H9 (cell line): Measurements from ENCODE around the gene CCDC122. TPM values are rescaled to one million over a fixed set of nuclear protein-coding genes. Genes with fewer than 3 reads are reported as not detected.

Experiments
- DNase-seq: peaks from one replicate; pipeline ENCODE4 v3.0.0-alpha.2; 2017
- H2AFZ ChIP-seq: one replicate; pipeline ENCODE4 v1.6.1; 2013; ENCODE audit warnings: mild to moderate bottlenecking, low read length, control low read depth, moderate library complexity
- H2AK5ac ChIP-seq: 2 replicates; pipeline ENCODE4 v1.6.1; 2013; ENCODE audit warnings: low read length, control low read depth, mixed read lengths; ENCODE audit not compliant: insufficient read length
- H2BK120ac ChIP-seq: one replicate; pipeline ENCODE4 v1.6.1; 2013; ENCODE audit warnings: low read depth, mild to moderate bottlenecking, low read length, control low read depth, inconsistent platforms; ENCODE audit not compliant: poor library complexity, severe bottlenecking
- H2BK12ac ChIP-seq: 2 replicates; pipeline ENCODE4 v1.6.1; 2013; ENCODE audit warnings: low read length, control low read depth, mixed read lengths, low read depth; ENCODE audit not compliant: insufficient read length
- H2BK15ac ChIP-seq: 2 replicates; pipeline ENCODE4 v1.6.1; 2013; ENCODE audit warnings: low read depth, low read length, control low read depth
- H2BK20ac ChIP-seq: one replicate; pipeline ENCODE4 v1.6.1; 2013; ENCODE audit warnings: low read depth, mild to moderate bottlenecking, low read length, control low read depth, inconsistent platforms; ENCODE audit not compliant: poor library complexity, severe bottlenecking
- H2BK5ac ChIP-seq: 2 replicates; pipeline ENCODE4 v1.6.1; 2013; ENCODE audit warnings: low read length, control low read depth, mixed read lengths; ENCODE audit not compliant: insufficient read length
- H3K14ac ChIP-seq: 2 replicates; pipeline ENCODE4 v1.6.1; 2013; ENCODE audit warnings: low read length, control low read depth; ENCODE audit not compliant: insufficient read depth
- H3K18ac ChIP-seq: 2 replicates; pipeline ENCODE4 v1.6.1; 2013; ENCODE audit warnings: low read depth, mild to moderate bottlenecking, mixed read lengths, low read length, control low read depth; ENCODE audit not compliant: insufficient read length
- H3K23ac ChIP-seq: 2 replicates; pipeline ENCODE4 v1.6.1; 2013; ENCODE audit warnings: low read length, control low read depth, mixed read lengths, low read depth; ENCODE audit not compliant: insufficient read length
- H3K23me2 ChIP-seq: 2 replicates; pipeline ENCODE4 v1.6.1; 2013; ENCODE audit warnings: low read depth, mild to moderate bottlenecking, mixed read lengths, low read length, control low read depth; ENCODE audit not compliant: insufficient read length, poor library complexity, severe bottlenecking
- H3K27ac ChIP-seq: 2 replicates; pipeline ENCODE4 v1.5.1; 2013; ENCODE audit warnings: low read length, control low read depth, mixed read lengths, low read depth; ENCODE audit not compliant: insufficient read length
- H3K27me3 ChIP-seq: 2 replicates; pipeline ENCODE4 v1.6.1; 2013; ENCODE audit warnings: low read length, control low read depth, inconsistent platforms; ENCODE audit not compliant: insufficient read depth
- H3K4ac ChIP-seq: 2 replicates; pipeline ENCODE4 v1.6.1; 2013; ENCODE audit warnings: low read depth, mild to moderate bottlenecking, control low read depth, inconsistent platforms, low read length, moderate library complexity
- H3K4me1 ChIP-seq: 2 replicates; pipeline ENCODE4 v1.6.1; 2013; ENCODE audit warnings: low read length, control low read depth, inconsistent platforms; ENCODE audit not compliant: insufficient read depth
- H3K4me2 ChIP-seq: 2 replicates; pipeline ENCODE4 v1.6.1; 2013; ENCODE audit warnings: low read length, control low read depth, mixed read lengths; ENCODE audit not compliant: insufficient read length, insufficient read depth
- H3K56ac ChIP-seq: 2 replicates; pipeline ENCODE4 v1.6.1; 2013; ENCODE audit warnings: low read depth, mild to moderate bottlenecking, mixed read lengths, low read length, control low read depth; ENCODE audit not compliant: insufficient read length
- H3K79me1 ChIP-seq: 2 replicates; pipeline ENCODE4 v1.6.1; 2013; ENCODE audit warnings: low read depth, mild to moderate bottlenecking, moderate library complexity, low read length, control low read depth, inconsistent platforms; ENCODE audit not compliant: insufficient read depth, poor library complexity, severe bottlenecking
- H3K79me2 ChIP-seq: 2 replicates; pipeline ENCODE4 v1.6.1; 2013; ENCODE audit warnings: low read length, control low read depth, inconsistent platforms; ENCODE audit not compliant: insufficient read depth
- H3K9ac ChIP-seq: 2 replicates; pipeline ENCODE4 v1.6.1; 2013; ENCODE audit warnings: low read length, control low read depth, mixed read lengths; ENCODE audit not compliant: insufficient read length; ENCODE audit errors: extremely low read depth
- H3K9me3 ChIP-seq: one replicate; pipeline ENCODE4 v1.6.1; 2013; ENCODE audit warnings: low read depth, low read length, inconsistent platforms; ENCODE audit not compliant: control insufficient read depth
- H3T11ph ChIP-seq: one replicate; pipeline ENCODE4 v1.6.1; 2013; ENCODE audit warnings: mild to moderate bottlenecking, low read length, control low read depth, inconsistent platforms
- H4K20me1 ChIP-seq: one replicate; pipeline ENCODE4 v1.6.1; 2013; ENCODE audit not compliant: control insufficient read depth, insufficient read length, insufficient read depth
- H4K5ac ChIP-seq: 2 replicates; pipeline ENCODE4 v1.6.1; 2013; ENCODE audit warnings: low read depth, mild to moderate bottlenecking, mixed read lengths, low read length, control low read depth; ENCODE audit not compliant: insufficient read length
- H4K8ac ChIP-seq: replicated peaks from 2 replicates; pipeline ENCODE4 v1.6.1; 2013; ENCODE audit warnings: low read length, control low read depth, mixed read lengths, low read depth; ENCODE audit not compliant: insufficient read length
- H4K91ac ChIP-seq: 2 replicates; pipeline ENCODE4 v1.6.1; 2013; ENCODE audit warnings: low read depth, mild to moderate bottlenecking, moderate library complexity, mixed read lengths, low read length, control low read depth; ENCODE audit not compliant: insufficient read length
- H3K27ac Mint-ChIP-seq, 3 experiments: 2 replicates in 2 of 3; 3 replicates in 1 of 3; pipeline ENCODE4 v1.8.0; 2020 to 2021; ENCODE audit warnings: mixed read lengths in 3 of 3, mild to moderate bottlenecking in 1 of 3, moderate library complexity in 1 of 3
- H3K27me3 Mint-ChIP-seq: 2 replicates; pipeline ENCODE4 v1.8.0; 2021; ENCODE audit warnings: low read depth, mild to moderate bottlenecking, moderate library complexity, mixed read lengths
- H3K36me3 Mint-ChIP-seq, 3 experiments: 2 replicates in 2 of 3; 3 replicates in 1 of 3; pipeline ENCODE4 v1.8.0; 2020 to 2021; ENCODE audit warnings: low read depth in 3 of 3, mixed read lengths in 3 of 3; ENCODE audit not compliant: insufficient read depth in 1 of 3
- H3K4me1 Mint-ChIP-seq, 2 experiments: 2 replicates each; pipeline ENCODE4 v1.8.0; 2020; ENCODE audit warnings: mixed read lengths in 2 of 2
- H3K4me3 Mint-ChIP-seq, 2 experiments: 2 replicates in 1 of 2; 3 replicates in 1 of 2; pipeline ENCODE4 v1.8.0; 2020 to 2021; ENCODE audit warnings: mild to moderate bottlenecking in 2 of 2, mixed read lengths in 2 of 2, moderate library complexity in 1 of 2
- H3K9me3 Mint-ChIP-seq, 2 experiments: 2 replicates in 1 of 2; 3 replicates in 1 of 2; pipeline ENCODE4 v1.8.0; 2020; ENCODE audit warnings: mild to moderate bottlenecking in 2 of 2, mixed read lengths in 2 of 2, moderate library complexity in 1 of 2
- WGBS: extraction: QIAGEN DNeasy Blood & Tissue Kit; methylation state at CpG from one replicate; pipeline ENCODE4 v1.1.7; 2013; ENCODE audit warnings: missing lambda C conversion rate, low lambda C conversion rate, mixed read lengths; ENCODE audit not compliant: insufficient read length; ENCODE audit errors: extremely low coverage; 5-methylcytosine and 5-hydroxymethylcytosine counted together
- total RNA-seq: library from RNA; stranded (reverse); gene quantifications from 2 replicates; pipeline ENCODE4 v1.2.1, GENCODE V29; 2021
- TF ChIP-seq, protein P1 (sequence below): fragments of 200-600 bp; sonication (generic); conservative IDR thresholded peaks from 3 replicates; pipeline ENCODE4 v1.8.0; 2021; ENCODE audit warnings: antibody characterized with exemption, mild to moderate bottlenecking

CCDC122 gene
- total RNA-seq, 1 experiment from 2014 or later = 5.6 TPM

DNA sequence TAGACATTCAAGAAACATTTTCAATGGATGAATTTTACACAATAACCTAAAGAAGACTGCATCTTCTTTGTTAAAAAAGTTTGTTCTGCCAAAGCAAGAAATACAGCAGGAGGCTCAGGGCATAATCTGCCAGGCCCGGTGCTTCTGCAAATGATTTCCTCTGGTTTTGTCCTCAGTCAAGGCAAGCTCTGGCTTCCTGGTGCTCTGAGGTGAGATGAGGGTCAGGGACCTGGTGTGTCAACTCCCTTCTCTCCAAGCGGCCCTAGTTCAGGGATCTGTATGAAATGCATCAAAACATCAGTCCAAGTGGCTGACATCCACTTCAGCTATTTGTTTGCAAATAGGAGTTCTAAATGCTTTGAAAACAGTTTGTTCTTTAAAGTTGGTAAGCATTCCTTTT lies 31.7 kb upstream of the CCDC122 start:
- Histone ChIP-seq H3K79me2 (no peaks in the 10 kb centered on the region), H3K23me2 (no peaks in the 10 kb centered on the region), H3K4ac (no peak overlapping the region), H3K4me2 (no peak overlapping the region), H3K9ac (no peak overlapping the region), H4K8ac (no peak overlapping the region), H4K91ac (no peak overlapping the region), H4K5ac (no peak overlapping the region), H3K9me3 (no peaks in the 10 kb centered on the region), H3K27ac (no peak overlapping the region), H4K20me1 (no peaks in the 10 kb centered on the region), H3K56ac (no peak overlapping the region), H3K14ac (no peak overlapping the region), H3T11ph (no peak overlapping the region), H3K27me3 (no peaks in the 10 kb centered on the region; the same call in 1 of the 2 replicates), H2AK5ac (no peak overlapping the region), H2BK20ac (no peak overlapping the region), H2BK5ac (no peak overlapping the region), H3K4me1 (no peaks in the 10 kb centered on the region), H2BK12ac (no peak overlapping the region), H2AFZ (no peak overlapping the region), H2BK15ac (no peak overlapping the region), H2BK120ac (no peak overlapping the region), H3K18ac (no peak overlapping the region), H3K23ac (no peak overlapping the region), H3K79me1 (no peaks in the 10 kb centered on the region)
- TF ChIP-seq, protein P1, sequence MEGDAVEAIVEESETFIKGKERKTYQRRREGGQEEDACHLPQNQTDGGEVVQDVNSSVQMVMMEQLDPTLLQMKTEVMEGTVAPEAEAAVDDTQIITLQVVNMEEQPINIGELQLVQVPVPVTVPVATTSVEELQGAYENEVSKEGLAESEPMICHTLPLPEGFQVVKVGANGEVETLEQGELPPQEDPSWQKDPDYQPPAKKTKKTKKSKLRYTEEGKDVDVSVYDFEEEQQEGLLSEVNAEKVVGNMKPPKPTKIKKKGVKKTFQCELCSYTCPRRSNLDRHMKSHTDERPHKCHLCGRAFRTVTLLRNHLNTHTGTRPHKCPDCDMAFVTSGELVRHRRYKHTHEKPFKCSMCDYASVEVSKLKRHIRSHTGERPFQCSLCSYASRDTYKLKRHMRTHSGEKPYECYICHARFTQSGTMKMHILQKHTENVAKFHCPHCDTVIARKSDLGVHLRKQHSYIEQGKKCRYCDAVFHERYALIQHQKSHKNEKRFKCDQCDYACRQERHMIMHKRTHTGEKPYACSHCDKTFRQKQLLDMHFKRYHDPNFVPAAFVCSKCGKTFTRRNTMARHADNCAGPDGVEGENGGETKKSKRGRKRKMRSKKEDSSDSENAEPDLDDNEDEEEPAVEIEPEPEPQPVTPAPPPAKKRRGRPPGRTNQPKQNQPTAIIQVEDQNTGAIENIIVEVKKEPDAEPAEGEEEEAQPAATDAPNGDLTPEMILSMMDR = no peak
- H3K36me3 Mint-ChIP-seq = no peaks in the 10 kb centered on the region
- no CpG with 5 or more reads among the region's 2 CpGs for WGBS
- H3K27ac Mint-ChIP-seq = no peak overlapping the region
- no peak for DNase-seq
- no peaks in the 10 kb centered on the region for H3K9me3 Mint-ChIP-seq
- H3K27me3 Mint-ChIP-seq = no peaks in the 10 kb centered on the region; the same call in 1 of the 2 replicates
- peaks cover 0 to 3% of the 10 kb centered on the region in 2 experiments; a peak in 2 of 4 replicates for H3K4me1 Mint-ChIP-seq
- no peak overlapping the region for H3K4me3 Mint-ChIP-seq
